Measurements from ENCODE around the gene EDAR. TPM values are rescaled to one million over a fixed set of nuclear protein-coding genes. Genes with fewer than 3 reads are reported as not detected.

Gene EDAR
- polyA plus RNA-seq, 3 donors from 2014 or later: not detected

- Mint-ChIP-seq H3K9me3 (no peaks in the 10 kb centered on the region), H3K36me3 (no peaks in the 10 kb centered on the region), H3K27me3 (ENCODE audit: low read depth in 3 of 3) (peaks cover 1 to 2% (median 2%) of the 10 kb centered on the region in 3 donors), H3K27ac (no peak overlapping the region), H3K4me3 (no peak overlapping the region), H3K4me1 (no peaks in the 10 kb centered on the region)
- no peak for DNase-seq
These were observed 784 bp downstream of the EDAR start for GRCh38 chr2:108988076-108988795.

- no peak for DNase-seq
- peaks cover 0 to 4% (median 2%) of the 10 kb centered on the region in 3 donors for H3K27me3 Mint-ChIP-seq (ENCODE audit: low read depth in 3 of 3)
- H3K27ac Mint-ChIP-seq: no peak overlapping the region
- no peaks in the 10 kb centered on the region for H3K9me3 Mint-ChIP-seq
- no peaks in the 10 kb centered on the region for H3K4me1 Mint-ChIP-seq
- no peak overlapping the region for H3K4me3 Mint-ChIP-seq
- H3K36me3 Mint-ChIP-seq: no peaks in the 10 kb centered on the region
These were observed 2.0 kb downstream of the EDAR start for GRCh38 chr2:108986916-108987510.

- Mint-ChIP-seq H3K4me3 (no peak overlapping the region), H3K27ac (no peak overlapping the region)
- DNase-seq: no peak
These were observed 5.4 kb downstream of the EDAR start for GRCh38 chr2:108983610-108984009.

GRCh38 chr2:108983061-108983460 lies 6.0 kb downstream of the EDAR start:
- Mint-ChIP-seq H3K36me3 (no peaks in the 10 kb centered on the region), H3K27ac (no peak overlapping the region), H3K4me3 (no peak overlapping the region), H3K27me3 (ENCODE audit: low read depth in 3 of 3) (peaks cover 0 to 7% (median 2%) of the 10 kb centered on the region in 3 donors), H3K4me1 (no peaks in the 10 kb centered on the region), H3K9me3 (no peaks in the 10 kb centered on the region)
- DNase-seq: no peak

More at GRCh38 chr2:108983610-108984009, 5.4 kb downstream of the EDAR start:
- Mint-ChIP-seq H3K27me3 (ENCODE audit: low read depth in 3 of 3) (peaks cover 0 to 6% (median 2%) of the 10 kb centered on the region in 3 donors), H3K9me3 (no peaks in the 10 kb centered on the region), H3K36me3 (no peaks in the 10 kb centered on the region), H3K4me1 (no peaks in the 10 kb centered on the region)

GRCh38 chr2:108982259-108982679 lies 6.8 kb downstream of the EDAR start:
- Mint-ChIP-seq H3K27ac (no peak overlapping the region), H3K4me3 (no peak overlapping the region), H3K27me3 (ENCODE audit: low read depth in 3 of 3) (peaks cover 0 to 9% (median 2%) of the 10 kb centered on the region in 3 donors), H3K36me3 (no peaks in the 10 kb centered on the region), H3K4me1 (no peaks in the 10 kb centered on the region), H3K9me3 (no peaks in the 10 kb centered on the region)
- no peak for DNase-seq

- Mint-ChIP-seq H3K27ac (no peak overlapping the region), H3K36me3 (no peaks in the 10 kb centered on the region)
These were observed 7.2 kb downstream of the EDAR start for GRCh38 chr2:108981846-108982245.

GRCh38 chr2:108980076-108980475 lies 8.9 kb downstream of the EDAR start:
- H3K4me3 Mint-ChIP-seq: no peak overlapping the region
- H3K36me3 Mint-ChIP-seq: no peaks in the 10 kb centered on the region
- H3K27ac Mint-ChIP-seq: no peak overlapping the region
- DNase-seq: no peak
- no peaks in the 10 kb centered on the region for H3K9me3 Mint-ChIP-seq
- H3K4me1 Mint-ChIP-seq: no peaks in the 10 kb centered on the region
- H3K27me3 Mint-ChIP-seq (ENCODE audit: low read depth in 3 of 3): peaks cover 0 to 15% (median 2%) of the 10 kb centered on the region in 3 donors

More at GRCh38 chr2:108981846-108982245, 7.2 kb downstream of the EDAR start:
- no peaks in the 10 kb centered on the region for H3K9me3 Mint-ChIP-seq
- DNase-seq: no peak
- H3K4me1 Mint-ChIP-seq: no peaks in the 10 kb centered on the region
- H3K27me3 Mint-ChIP-seq (ENCODE audit: low read depth in 3 of 3): peaks cover 0 to 9% (median 2%) of the 10 kb centered on the region in 3 donors
- H3K4me3 Mint-ChIP-seq: no peak overlapping the region

- H3K27me3 Mint-ChIP-seq (ENCODE audit: low read depth in 3 of 3): peaks cover 0 to 15% (median 2%) of the 10 kb centered on the region in 3 donors
- no peak for DNase-seq
- H3K27ac Mint-ChIP-seq: no peak overlapping the region
- no peaks in the 10 kb centered on the region for H3K36me3 Mint-ChIP-seq
- H3K4me3 Mint-ChIP-seq: no peak overlapping the region
- H3K9me3 Mint-ChIP-seq: no peaks in the 10 kb centered on the region
- H3K4me1 Mint-ChIP-seq: no peaks in the 10 kb centered on the region
These were observed 9.6 kb downstream of the EDAR start for GRCh38 chr2:108979461-108979860.

- Mint-ChIP-seq H3K9me3 (no peaks in the 10 kb centered on the region), H3K36me3 (no peaks in the 10 kb centered on the region), H3K27ac (no peak overlapping the region), H3K4me1 (no peaks in the 10 kb centered on the region), H3K27me3 (ENCODE audit: low read depth in 3 of 3) (peaks cover 0 to 14% (median 2%) of the 10 kb centered on the region in 3 donors), H3K4me3 (no peak overlapping the region)
- DNase-seq: no peak
These were observed 10.3 kb downstream of the EDAR start for GRCh38 chr2:108978709-108979111.

- DNase-seq: no peak
- H3K36me3 Mint-ChIP-seq: no peaks in the 10 kb centered on the region
- no peaks in the 10 kb centered on the region for H3K4me1 Mint-ChIP-seq
- no peak overlapping the region for H3K4me3 Mint-ChIP-seq
- no peak overlapping the region for H3K27ac Mint-ChIP-seq
- H3K27me3 Mint-ChIP-seq (ENCODE audit: low read depth in 3 of 3): peaks cover 0 to 12% (median 2%) of the 10 kb centered on the region in 3 donors
- H3K9me3 Mint-ChIP-seq: no peaks in the 10 kb centered on the region
These were observed 13.2 kb downstream of the EDAR start for GRCh38 chr2:108975613-108976435.

GRCh38 chr2:108974674-108975073 lies 14.3 kb downstream of the EDAR start:
- Mint-ChIP-seq H3K9me3 (no peaks in the 10 kb centered on the region), H3K27me3 (ENCODE audit: low read depth in 3 of 3) (peaks cover 0 to 14% (median 2%) of the 10 kb centered on the region in 3 donors), H3K36me3 (no peaks in the 10 kb centered on the region), H3K4me1 (no peaks in the 10 kb centered on the region), H3K4me3 (no peak overlapping the region), H3K27ac (no peak overlapping the region)
- DNase-seq: no peak

GRCh38 chr2:108972663-108973062 lies 16.4 kb downstream of the EDAR start:
- Mint-ChIP-seq H3K36me3 (no peaks in the 10 kb centered on the region), H3K27me3 (ENCODE audit: low read depth in 3 of 3) (peaks cover 0 to 13% (median 2%) of the 10 kb centered on the region in 3 donors), H3K27ac (no peak overlapping the region), H3K4me3 (no peak overlapping the region), H3K9me3 (no peaks in the 10 kb centered on the region), H3K4me1 (no peaks in the 10 kb centered on the region)
- DNase-seq: no peak

GRCh38 chr2:108971661-108972566 lies 17.1 kb downstream of the EDAR start:
- H3K4me3 Mint-ChIP-seq: no peak overlapping the region
- no peak overlapping the region for H3K27ac Mint-ChIP-seq

More at GRCh38 chr2:108971661-108972566, 17.1 kb downstream of the EDAR start:
- Mint-ChIP-seq H3K36me3 (no peaks in the 10 kb centered on the region), H3K27me3 (ENCODE audit: low read depth in 3 of 3) (peaks cover 0 to 13% (median 2%) of the 10 kb centered on the region in 3 donors), H3K9me3 (no peaks in the 10 kb centered on the region), H3K4me1 (no peaks in the 10 kb centered on the region)
- DNase-seq: no peak

Measured in immature natural killer cell (primary cell).